ENCODE data around the gene NPTN.

DNA sequence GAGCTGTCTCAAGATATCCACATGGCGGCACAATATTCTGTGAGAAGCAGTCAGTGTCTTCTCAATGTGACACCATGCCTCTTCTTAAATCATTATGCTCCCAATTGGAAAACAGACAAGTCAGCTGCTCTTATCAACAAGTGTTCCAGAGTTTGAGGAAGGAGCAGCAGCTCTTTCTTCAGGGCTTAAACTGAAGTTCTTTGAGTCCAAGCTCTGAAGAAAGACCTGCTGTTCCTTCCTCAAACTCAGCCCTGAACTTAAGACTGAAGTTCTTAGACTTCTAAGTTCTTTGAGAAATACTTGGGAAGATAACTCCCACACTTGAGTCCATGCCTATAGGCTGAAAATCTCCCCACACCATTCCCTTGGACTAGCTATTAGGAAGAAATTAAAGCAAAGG lies 43.4 kb downstream of the NPTN start:
- TF ChIP-seq POLR2A (IDR thresholded peaks at IDR 0.05; ENCODE audit: low read depth, low read length) = no peak
- TF ChIP-seq POLR2AphosphoS5 (IDR thresholded peaks at IDR 0.05; ENCODE audit: low read depth, low read length) = no peak
